Measurements from ENCODE around the gene CCDC15. TPM values are rescaled to one million over a fixed set of nuclear protein-coding genes. Genes with fewer than 3 reads are reported as not detected.

CCDC15 gene
- total RNA-seq, 4 donors from 2014 or later, result 0.42 to 1.6 (median 0.60) TPM

DNA sequence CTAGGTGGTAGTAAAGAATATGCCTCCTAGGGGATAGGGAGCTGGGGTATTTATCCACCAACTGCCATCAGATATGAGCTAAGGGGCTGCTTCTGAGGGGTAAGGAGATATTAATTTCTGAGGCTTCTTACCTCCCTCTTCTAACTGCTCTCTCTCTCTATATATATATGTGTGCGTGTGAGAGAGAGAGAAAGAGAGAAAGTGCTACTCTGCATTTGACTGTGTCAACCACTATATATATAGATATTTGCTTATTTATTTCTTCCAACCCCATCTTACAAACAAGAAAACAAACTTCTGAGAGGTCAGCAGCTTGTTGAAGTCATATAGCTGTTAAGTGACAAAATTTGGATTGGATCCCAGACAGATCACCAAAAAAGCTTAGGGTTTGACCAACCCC lies 12.3 kb upstream of the CCDC15 start:
- Histone ChIP-seq H3K9me3 (no peaks in the 10 kb centered on the region), H3K4me3 (no peak overlapping the region), H3K4me1 (no peaks in the 10 kb centered on the region), H3K36me3 (no peaks in the 10 kb centered on the region), H3K27me3 (no peaks in the 10 kb centered on the region), H3K27ac (replicated peaks in 1 of 4) (no peak overlapping the region)
- DNase-seq (ENCODE audit: extremely low spot score), result no peak
- intact Hi-C loops (cut with DNase I), result no loop called here
- WGBS, result 86% methylated on average over 1 of the region's 1 CpG
- TF ChIP-seq POLR2AphosphoS5 (IDR thresholded peaks at IDR 0.05), result no peak
- TF ChIP-seq POLR2A (IDR thresholded peaks at IDR 0.05; ENCODE audit: low read depth), result no peak
- no peak for TF ChIP-seq EP300 (IDR thresholded peaks at IDR 0.05)
- TF ChIP-seq, protein P1, sequence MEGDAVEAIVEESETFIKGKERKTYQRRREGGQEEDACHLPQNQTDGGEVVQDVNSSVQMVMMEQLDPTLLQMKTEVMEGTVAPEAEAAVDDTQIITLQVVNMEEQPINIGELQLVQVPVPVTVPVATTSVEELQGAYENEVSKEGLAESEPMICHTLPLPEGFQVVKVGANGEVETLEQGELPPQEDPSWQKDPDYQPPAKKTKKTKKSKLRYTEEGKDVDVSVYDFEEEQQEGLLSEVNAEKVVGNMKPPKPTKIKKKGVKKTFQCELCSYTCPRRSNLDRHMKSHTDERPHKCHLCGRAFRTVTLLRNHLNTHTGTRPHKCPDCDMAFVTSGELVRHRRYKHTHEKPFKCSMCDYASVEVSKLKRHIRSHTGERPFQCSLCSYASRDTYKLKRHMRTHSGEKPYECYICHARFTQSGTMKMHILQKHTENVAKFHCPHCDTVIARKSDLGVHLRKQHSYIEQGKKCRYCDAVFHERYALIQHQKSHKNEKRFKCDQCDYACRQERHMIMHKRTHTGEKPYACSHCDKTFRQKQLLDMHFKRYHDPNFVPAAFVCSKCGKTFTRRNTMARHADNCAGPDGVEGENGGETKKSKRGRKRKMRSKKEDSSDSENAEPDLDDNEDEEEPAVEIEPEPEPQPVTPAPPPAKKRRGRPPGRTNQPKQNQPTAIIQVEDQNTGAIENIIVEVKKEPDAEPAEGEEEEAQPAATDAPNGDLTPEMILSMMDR (IDR thresholded peaks at IDR 0.05), result no peak

GRCh38 chr11:124942466-124943253 lies 11.3 kb upstream of the CCDC15 start:
- H3K27ac ChIP-seq (replicated peaks in 1 of 4), result no peak overlapping the region

DNA sequence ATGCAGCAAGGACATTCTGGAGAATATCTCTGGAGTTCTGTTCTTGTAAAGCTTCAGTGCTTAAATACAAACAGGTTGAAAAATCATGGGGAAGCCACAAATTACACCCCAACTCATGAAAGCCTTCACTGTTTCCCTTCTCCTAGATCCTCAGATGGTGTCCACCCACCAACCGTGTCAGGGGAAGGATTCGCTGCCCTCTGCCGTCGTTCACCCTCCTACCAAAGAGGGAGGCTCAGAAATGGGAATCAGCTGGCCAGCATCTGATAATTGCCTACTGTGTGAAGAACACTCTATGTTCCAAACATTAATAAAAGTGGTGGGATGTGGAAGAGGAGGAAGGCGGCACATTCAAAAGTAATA lies 10.8 kb upstream of the CCDC15 start:
- Histone ChIP-seq H3K27ac (replicated peaks in 1 of 4) (no peak overlapping the region), H3K4me1 (no peaks in the 10 kb centered on the region), H3K4me3 (no peak overlapping the region), H3K9me3 (no peaks in the 10 kb centered on the region), H3K27me3 (no peaks in the 10 kb centered on the region), H3K36me3 (no peaks in the 10 kb centered on the region)
- WGBS, result 66% methylated on average over 5 of the region's 5 CpGs
- no peak for TF ChIP-seq POLR2A (IDR thresholded peaks at IDR 0.05; ENCODE audit: low read depth)
- TF ChIP-seq, protein P1 (IDR thresholded peaks at IDR 0.05), result no peak
- no peak for TF ChIP-seq EP300 (IDR thresholded peaks at IDR 0.05)
- no peak for TF ChIP-seq POLR2AphosphoS5 (IDR thresholded peaks at IDR 0.05)
- intact Hi-C loops (cut with DNase I), result no loop called here
- DNase-seq (ENCODE audit: extremely low spot score), result no peak

More at GRCh38 chr11:124942466-124943253, 11.3 kb upstream of the CCDC15 start:
- WGBS, result 68% methylated on average over 6 of the region's 6 CpGs
- Histone ChIP-seq H3K27me3 (no peaks in the 10 kb centered on the region), H3K4me1 (no peaks in the 10 kb centered on the region), H3K4me3 (no peak overlapping the region), H3K36me3 (no peaks in the 10 kb centered on the region), H3K9me3 (no peaks in the 10 kb centered on the region)
- intact Hi-C loops (cut with DNase I), result no loop called here
- TF ChIP-seq POLR2AphosphoS5 (IDR thresholded peaks at IDR 0.05), result no peak
- TF ChIP-seq POLR2A (IDR thresholded peaks at IDR 0.05; ENCODE audit: low read depth), result no peak
- no peak for TF ChIP-seq EP300 (IDR thresholded peaks at IDR 0.05)
- TF ChIP-seq, protein P1 (IDR thresholded peaks at IDR 0.05), result no peak
- DNase-seq (ENCODE audit: extremely low spot score), result no peak

DNA sequence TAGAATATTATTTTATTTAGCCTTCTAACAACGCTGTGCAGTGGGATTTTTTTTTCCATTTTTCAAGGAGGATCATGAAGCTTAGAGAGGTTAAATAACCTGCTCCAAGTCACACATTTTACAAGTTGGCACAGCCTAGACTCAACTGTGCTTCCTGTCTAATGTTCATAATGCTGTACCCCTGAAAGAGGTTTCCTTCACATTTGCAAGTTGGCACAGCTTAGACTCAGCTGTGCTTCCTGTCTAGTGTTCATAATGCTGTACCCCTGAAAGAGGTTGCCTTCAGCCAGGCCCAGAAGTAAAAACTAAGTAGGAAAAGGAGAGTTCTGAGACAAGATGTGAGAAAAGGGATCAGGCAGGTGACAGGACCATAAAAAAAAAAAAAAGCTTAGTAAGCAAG lies 10.3 kb upstream of the CCDC15 start:
- Histone ChIP-seq H3K9me3 (no peaks in the 10 kb centered on the region), H3K4me3 (no peak overlapping the region), H3K36me3 (no peaks in the 10 kb centered on the region), H3K27ac (replicated peaks in 1 of 4) (no peak overlapping the region), H3K27me3 (no peaks in the 10 kb centered on the region), H3K4me1 (no peaks in the 10 kb centered on the region)
- DNase-seq (ENCODE audit: extremely low spot score), result no peak
- WGBS, result 43% methylated on average over 1 of the region's 1 CpG
- intact Hi-C loops (cut with DNase I), result no loop called here
- TF ChIP-seq EP300 (IDR thresholded peaks at IDR 0.05), result no peak
- TF ChIP-seq POLR2AphosphoS5 (IDR thresholded peaks at IDR 0.05), result no peak
- no peak for TF ChIP-seq POLR2A (IDR thresholded peaks at IDR 0.05; ENCODE audit: low read depth)
- TF ChIP-seq, protein P1 (IDR thresholded peaks at IDR 0.05), result no peak

DNA sequence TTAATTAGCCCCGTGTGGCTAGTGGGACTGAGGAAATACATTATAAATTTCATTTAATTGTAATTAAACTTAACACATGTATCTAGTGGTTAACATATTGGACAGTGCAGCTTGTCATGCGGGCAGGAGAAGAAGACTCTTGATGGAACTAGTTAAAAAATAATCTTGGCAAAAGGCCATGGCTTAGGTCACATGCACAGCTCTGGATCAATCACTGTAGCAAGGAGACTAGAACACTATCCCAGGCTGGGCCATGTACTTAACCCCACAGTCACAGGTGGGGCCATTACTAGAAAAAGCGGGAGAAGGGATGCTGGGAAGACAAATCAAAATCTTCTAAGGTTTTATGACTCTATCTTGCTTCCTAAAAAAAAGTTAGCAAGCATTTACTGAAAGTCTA lies 9.4 kb upstream of the CCDC15 start:
- Histone ChIP-seq H3K36me3 (no peaks in the 10 kb centered on the region), H3K4me1 (no peaks in the 10 kb centered on the region), H3K27me3 (no peaks in the 10 kb centered on the region), H3K9me3 (no peaks in the 10 kb centered on the region), H3K27ac (replicated peaks in 1 of 4) (no peak overlapping the region), H3K4me3 (no peak overlapping the region)
- 73% methylated on average over 3 of the region's 3 CpGs for WGBS
- intact Hi-C loops (cut with DNase I), result no loop called here
- TF ChIP-seq EP300 (IDR thresholded peaks at IDR 0.05) (no peak), POLR2A (IDR thresholded peaks at IDR 0.05; ENCODE audit: low read depth) (no peak)
- DNase-seq (ENCODE audit: extremely low spot score), result no peak

Data from esophagus muscularis mucosa (tissue), 4 donors.